Stimulated activated CD4-positive, alpha-beta T cell treated with anti-CD3 and anti-CD28 coated beads, Interleukin-2, amount 100 ng/mL, for 4 hours (primary cell): Measurements from ENCODE around the gene HEMGN.
"Not testable (repeated sequence)": the region's sequence is repeated elsewhere in the genome, so short reads cannot be mapped to it uniquely, and the experiment has no call there.

Experiments used
- DNase-seq: peaks from one replicate; pipeline ENCODE4 v3.0.0-alpha.2; 2020; ENCODE audit warnings: low read depth

Gene HEMGN

DNA sequence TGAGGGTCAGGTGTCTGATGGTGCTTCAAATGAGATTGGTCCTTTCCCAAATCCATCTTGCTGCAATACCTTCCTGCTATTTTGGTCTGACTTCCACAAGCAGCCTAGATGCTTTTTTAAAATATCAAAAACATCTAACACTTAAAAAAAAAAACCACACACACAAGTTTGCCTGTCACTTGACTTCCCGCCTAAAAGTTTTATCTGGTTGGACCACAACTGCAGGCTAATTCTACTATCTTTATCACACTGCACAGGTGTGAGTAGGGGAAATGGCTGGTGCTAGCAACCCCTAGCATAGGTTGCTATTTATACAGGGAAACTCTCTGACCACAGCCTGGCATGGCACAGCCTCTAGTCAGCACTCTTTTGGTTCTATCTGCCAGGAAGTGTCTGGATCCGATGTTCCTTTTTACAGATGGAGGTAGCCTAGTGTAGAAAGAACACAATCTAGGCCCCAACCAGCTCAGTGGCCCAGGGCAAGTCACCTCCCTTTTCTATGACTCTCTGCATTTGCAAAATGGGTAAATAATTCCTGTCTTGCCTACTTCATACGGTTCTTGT lies at the start of gene HEMGN:
HEMGN (minus strand) TSS at position 92 of the 564 bp plus-strand sequence; CDS start at position 56, 36 bp downstream.
- no peak for DNase-seq

- no peak for DNase-seq
Observed at GRCh38 chr9:97987487-97987886, 49.5 kb upstream of the HEMGN start.

DNA sequence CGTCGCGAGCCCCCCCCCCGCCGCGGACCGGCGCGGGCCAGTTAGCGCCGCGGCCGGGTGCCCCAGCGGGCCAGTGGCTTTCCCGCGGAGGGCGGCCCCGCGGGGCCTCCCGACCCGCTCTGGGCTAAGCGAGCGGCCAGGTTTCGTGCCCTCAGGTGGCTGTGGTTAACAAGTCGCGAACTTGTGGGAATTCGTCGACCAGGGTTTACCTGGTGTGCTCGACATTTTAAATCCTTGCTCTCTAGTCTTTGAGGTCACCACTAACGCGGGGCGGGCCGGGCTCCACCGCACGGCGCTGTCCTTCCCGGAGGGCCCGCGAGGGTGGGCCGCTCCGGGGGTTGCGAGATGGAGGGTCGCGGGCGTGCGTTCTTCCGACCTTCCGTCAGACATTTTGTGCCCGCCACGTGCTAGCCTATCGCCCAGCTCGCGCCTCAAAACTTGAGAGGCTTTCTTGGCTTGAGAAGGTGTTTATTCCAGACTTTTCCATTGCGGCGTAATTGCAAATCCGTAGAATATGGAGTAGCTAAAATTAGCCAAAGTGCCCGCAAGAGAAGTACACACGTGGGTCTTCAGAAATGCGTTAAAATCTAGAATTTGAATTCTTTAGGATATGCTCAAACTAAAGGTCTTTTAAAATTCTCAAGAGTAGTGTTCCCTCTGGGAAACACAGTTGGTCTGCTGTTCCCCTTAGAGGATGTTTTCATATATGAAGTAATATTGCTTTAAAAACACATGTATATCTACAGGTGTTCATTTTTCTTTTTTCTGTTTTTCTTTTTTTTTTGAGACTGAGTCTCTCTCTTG lies 47.3 kb upstream of the HEMGN start:
- peak; percentile 37 for DNase-seq

DNA sequence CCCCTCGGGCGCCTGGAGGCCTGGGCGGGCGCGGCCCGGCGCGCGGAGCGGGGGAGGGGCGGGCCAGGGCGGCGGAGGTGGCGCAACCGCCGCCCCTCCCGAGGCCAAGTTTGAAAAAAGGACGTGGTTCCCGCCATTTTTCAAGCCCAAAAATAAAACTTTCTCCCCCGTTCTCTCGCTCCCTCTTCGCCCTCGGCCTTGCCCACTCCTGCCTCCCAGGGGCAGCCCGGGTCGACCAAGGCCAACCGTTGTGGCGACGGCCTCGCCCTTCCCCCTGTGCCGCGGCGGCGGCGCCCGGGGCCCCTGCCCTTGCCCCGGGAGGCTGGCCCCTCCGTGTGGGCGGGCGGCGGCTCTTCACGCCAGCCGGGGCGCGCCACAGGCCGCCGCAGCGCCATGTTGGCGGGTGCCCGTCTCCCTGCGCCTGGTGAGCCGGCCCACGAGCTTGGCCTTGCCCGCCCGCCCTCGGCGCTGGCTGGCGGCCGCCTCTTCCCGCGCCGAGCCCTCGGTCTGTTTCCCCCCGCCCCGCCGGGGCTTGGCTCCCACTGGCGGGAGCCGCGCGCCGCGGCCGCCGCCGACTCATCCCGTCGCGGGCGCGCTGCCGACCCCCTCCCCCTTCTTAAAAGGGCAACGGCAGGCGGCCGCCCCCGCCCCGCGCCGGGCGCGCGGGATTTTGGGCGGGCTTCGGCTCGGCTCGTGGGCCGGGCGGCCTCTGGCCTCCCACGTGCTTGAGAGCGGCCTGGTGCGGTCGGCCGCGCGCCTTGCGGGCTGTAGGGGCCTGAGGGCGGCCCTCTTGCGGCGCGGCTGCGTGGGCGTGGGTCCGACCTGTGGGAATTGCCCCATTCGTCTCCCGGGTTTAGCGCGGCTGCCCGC lies 46.5 kb upstream of the HEMGN start:
- DNase-seq, result peak; percentile 82

- DNase-seq, result peak; percentile 49
Observed at GRCh38 chr9:97983589-97984187, 45.7 kb upstream of the HEMGN start.

- peak; percentile 98 for DNase-seq
Observed at GRCh38 chr9:97982683-97983588, 45.0 kb upstream of the HEMGN start, which contains the start of gene ANP32B. Gene ANP32B, plus strand, starts transcription at chr9:97983341. Its CDS starts 215 bp downstream, at chr9:97983556.

- DNase-seq, result no peak
Observed at GRCh38 chr9:97981846-97982682, 44.1 kb upstream of the HEMGN start.

- no peak for DNase-seq
Observed at GRCh38 chr9:97980918-97981845, 43.2 kb upstream of the HEMGN start.

- DNase-seq, result no peak
Observed at GRCh38 chr9:97980479-97980803, 42.5 kb upstream of the HEMGN start.

DNA sequence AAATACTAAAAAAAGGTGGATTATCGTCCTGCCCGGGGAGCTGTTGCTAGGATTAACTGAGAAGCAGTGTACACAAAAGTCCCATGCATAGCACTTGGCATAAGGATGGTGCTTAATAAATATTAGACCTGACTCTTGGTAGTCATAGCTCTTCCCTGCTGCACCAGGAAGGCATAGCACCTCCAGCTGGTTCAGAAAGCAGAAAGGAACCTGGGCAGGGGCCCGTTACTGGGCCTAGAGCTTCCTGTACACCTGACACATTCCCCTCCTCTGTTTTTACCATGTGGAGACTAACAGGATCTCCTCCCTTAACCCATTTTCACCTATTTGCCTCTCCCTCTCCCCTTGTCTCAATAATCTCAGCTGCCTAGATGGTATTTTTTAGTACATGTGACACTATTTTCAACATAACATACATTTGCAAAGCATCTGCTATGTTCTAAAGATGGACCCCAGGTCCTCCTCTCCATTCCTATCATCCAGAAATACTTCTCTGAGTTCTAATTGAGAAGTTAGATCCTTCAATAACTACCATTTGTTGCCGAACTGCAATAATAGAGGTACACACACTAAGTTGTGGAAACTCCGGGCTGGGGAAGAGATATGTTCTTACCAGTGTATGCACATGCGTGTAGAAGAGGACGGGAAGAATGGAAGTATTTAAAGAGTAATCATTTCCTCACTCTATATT lies 42.0 kb upstream of the HEMGN start:
- no peak for DNase-seq

- DNase-seq, result no peak
Observed at GRCh38 chr9:97978371-97979130, 40.6 kb upstream of the HEMGN start.

DNA sequence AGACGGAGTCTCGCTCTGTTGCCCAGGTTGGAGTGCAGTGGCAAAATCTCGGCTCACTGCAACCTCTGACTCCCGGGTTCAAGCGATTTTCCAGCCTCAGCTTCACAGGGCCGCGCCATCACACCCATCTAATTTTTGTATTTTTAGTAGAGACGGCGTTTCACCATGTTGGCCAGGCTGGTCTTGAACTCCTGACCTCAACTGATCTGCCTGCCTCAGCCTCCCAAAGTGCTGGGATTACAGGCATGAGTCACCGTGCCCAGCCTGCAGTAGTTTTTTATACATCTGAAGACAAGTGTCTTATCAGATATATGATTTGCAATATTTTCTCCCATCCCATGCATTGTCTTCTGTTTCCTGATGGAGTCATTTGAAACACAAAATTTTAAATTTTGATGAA lies 38.7 kb upstream of the HEMGN start:
- DNase-seq, result not testable (repeated sequence)

- DNase-seq, result no peak
Observed at GRCh38 chr9:97975376-97975775, 37.4 kb upstream of the HEMGN start.

GRCh38 chr9:97972753-97973152 lies 34.8 kb upstream of the HEMGN start:
- DNase-seq, result no peak

DNA sequence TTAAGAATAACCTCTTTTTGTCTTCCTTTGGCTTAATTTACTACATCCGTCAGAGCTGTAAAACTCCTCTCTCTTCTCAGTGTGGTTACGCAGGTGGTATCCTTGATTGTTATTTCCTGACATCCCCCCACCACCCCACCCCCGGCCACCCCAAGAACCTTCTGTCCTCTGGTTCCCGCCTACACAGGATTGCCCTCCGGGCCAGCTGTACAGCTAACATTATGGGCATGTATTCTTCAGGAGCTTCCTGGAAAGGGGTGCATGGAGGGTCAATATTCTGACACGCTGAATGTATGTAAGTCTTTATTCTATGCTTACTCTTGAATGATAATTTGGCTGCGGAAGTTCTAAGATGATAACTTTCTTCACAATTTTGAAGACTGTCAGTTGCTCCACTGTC lies 32.2 kb upstream of the HEMGN start:
- DNase-seq, result no peak

DNA sequence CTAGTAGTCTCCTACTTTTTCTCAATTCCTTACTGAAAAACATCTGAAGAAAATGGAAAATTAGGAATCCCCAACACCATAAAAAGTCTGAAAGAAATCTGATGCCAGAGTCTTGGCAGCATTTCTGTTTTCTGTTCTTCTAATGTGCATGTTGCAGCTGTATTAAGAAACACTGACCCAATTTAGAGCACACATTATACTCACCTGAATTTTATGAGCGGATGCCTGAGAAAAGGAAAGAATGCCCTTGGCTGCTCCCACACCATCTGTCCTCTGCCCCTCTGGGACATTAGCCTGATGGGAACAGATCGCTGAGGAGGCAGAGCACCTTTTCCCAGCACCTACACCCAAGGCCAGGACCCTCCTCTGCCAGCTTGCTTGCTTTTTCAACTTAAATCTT lies 31.0 kb upstream of the HEMGN start:
- DNase-seq, result no peak

DNA sequence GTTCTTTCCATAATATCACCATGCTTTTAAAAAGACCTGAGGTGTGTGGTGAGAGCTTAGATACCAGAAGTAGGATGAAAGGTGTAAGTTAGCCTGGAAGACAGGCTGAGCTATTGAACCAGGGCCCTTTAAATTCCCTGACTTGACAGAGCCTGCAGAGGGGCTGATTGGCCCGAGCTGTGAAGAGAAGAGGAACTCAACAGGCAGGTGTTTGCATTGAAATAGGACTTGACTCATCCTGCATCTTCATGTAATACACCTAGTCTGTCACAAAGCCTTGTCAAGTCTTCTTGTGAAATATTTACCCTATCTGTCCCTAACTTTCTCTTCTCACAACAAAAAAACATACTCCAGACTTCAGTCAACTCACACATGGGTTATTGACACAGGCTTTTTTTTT lies 28.5 kb upstream of the HEMGN start:
- DNase-seq, result no peak

DNA sequence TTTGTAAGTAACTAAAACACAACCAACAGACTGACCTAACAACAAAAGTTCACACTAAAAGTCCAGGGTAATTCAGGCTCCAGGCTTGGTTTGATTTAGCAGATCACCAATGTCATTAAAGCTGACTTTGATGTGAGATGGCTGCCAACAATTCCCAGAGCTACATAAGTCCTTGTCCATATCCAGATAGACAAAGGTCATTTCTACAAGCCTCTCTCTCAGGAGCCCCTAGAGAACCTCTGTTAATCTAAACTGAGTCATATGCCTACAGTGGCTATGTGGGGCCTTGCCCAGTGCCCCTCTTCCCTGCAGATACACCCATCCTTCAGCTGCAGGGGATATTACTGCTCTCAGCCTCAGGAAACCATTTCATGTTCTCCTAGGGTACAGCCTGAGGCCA lies 26.9 kb upstream of the HEMGN start:
- no peak for DNase-seq
